PC-3 (cell line): ENCODE measurements around the gene GUCY1B1. TPM values are rescaled to one million over a fixed set of nuclear protein-coding genes. Genes with fewer than 3 reads are reported as not detected.

Source experiments
- ATAC-seq: fragments of 200-7000 bp; cut with Tn5 transposase; 2 replicates; pipeline ENCODE4 v1.9.1; 2020; ENCODE audit warnings: mild to moderate bottlenecking, moderate library complexity
- BruUV-seq: library from RNA; stranded (reverse); fragments of 400-500 nt; replicated peaks from 2 replicates; lab custom pipeline; 2021; lab: Mats Ljungman, UMichigan
- CTCF ChIA-PET: fragments of 300-600 bp; sonication (Branson Sonifier 250); formaldehyde crosslinking; loops from one replicate; lab custom pipeline; 2022; ENCODE audit warnings: antibody characterized with exemption; lab: Charles Lee
- POLR2A ChIA-PET: fragments of 300-600 bp; sonication (Branson Sonifier 250); formaldehyde crosslinking; loops from one replicate; lab custom pipeline; 2022; ENCODE audit warnings: antibody characterized with exemption; ENCODE audit not compliant: unreplicated experiment; lab: Charles Lee
- DNase-seq: peaks from one replicate; pipeline ENCODE4 v3.0.0-alpha.2; 2015
- H2AFZ ChIP-seq: fragments of 300-600 bp; sonication (generic); 2 replicates; pipeline ENCODE4 v1.6.0; 2016; ENCODE audit warnings: antibody characterized with exemption, low read length
- H3F3A ChIP-seq: fragments of 300-600 bp; sonication (generic); one replicate; pipeline ENCODE4 v1.6.0; 2017; ENCODE audit warnings: antibody characterized with exemption, low read length, control low read depth, mild to moderate bottlenecking; ENCODE audit not compliant: unreplicated experiment
- H3K27ac ChIP-seq: fragments of 300-600 bp; sonication (generic); 2 replicates; pipeline ENCODE4 v1.5.1; 2016; ENCODE audit warnings: mild to moderate bottlenecking, low read length
- H3K27me3 ChIP-seq: fragments of 300-600 bp; sonication (generic); 2 replicates; pipeline ENCODE4 v1.6.1; 2016; ENCODE audit warnings: low read length, mixed read lengths
- H3K36me3 ChIP-seq: fragments of 300-600 bp; sonication (generic); 2 replicates; pipeline ENCODE4 v1.6.1; 2016; ENCODE audit warnings: low read depth, mixed run types, low read length, mixed read lengths
- H3K4me1 ChIP-seq: fragments of 300-600 bp; sonication (generic); 2 replicates; pipeline ENCODE4 v1.5.1; 2016; ENCODE audit warnings: low read length; ENCODE audit not compliant: insufficient read depth
- H3K4me2 ChIP-seq: fragments of 300-600 bp; sonication (generic); 2 replicates; pipeline ENCODE4 v1.6.0; 2016; ENCODE audit warnings: low read length
- H3K4me3 ChIP-seq: fragments of 300-600 bp; sonication (generic); 2 replicates; pipeline ENCODE4 v1.5.1; 2016; ENCODE audit warnings: mild to moderate bottlenecking, low read length, mixed read lengths
- H3K79me2 ChIP-seq: fragments of 300-600 bp; sonication (generic); 2 replicates; pipeline ENCODE4 v1.6.1; 2017; ENCODE audit warnings: low read length, mixed read lengths
- H3K9ac ChIP-seq: fragments of 300-600 bp; sonication (generic); 2 replicates; pipeline ENCODE4 v1.6.0; 2016; ENCODE audit warnings: mild to moderate bottlenecking, low read length
- H3K9me2 ChIP-seq: fragments of 300-600 bp; sonication (generic); replicated peaks from 2 replicates; pipeline ENCODE4 v1.6.1; 2016; ENCODE audit warnings: mixed run types, low read length, mixed read lengths
- H3K9me3 ChIP-seq: fragments of 300-600 bp; sonication (generic); 2 replicates; pipeline ENCODE4 v1.6.1; 2016; ENCODE audit warnings: low read length, mixed read lengths
- H4K20me1 ChIP-seq: fragments of 300-600 bp; sonication (generic); 2 replicates; pipeline ENCODE4 v1.6.1; 2016; ENCODE audit warnings: low read length, mixed read lengths
- EZH2 ChIP-seq: fragments of 300-600 bp; sonication (generic); IDR thresholded peaks from one replicate; pipeline ENCODE4 v1.6.1; 2017; ENCODE audit warnings: antibody characterized with exemption, mild to moderate bottlenecking, low read length; ENCODE audit not compliant: unreplicated experiment
- EZH2phosphoT487 ChIP-seq: fragments of 300-600 bp; sonication (generic); IDR thresholded peaks from 2 replicates; pipeline ENCODE4 v1.6.1; 2018; ENCODE audit warnings: mild to moderate bottlenecking, antibody characterized with exemption, low read length, borderline replicate concordance
- intact Hi-C: fragments of 100-400 bp; cut with micrococcal nuclease; formaldehyde crosslinking; loops from 2 replicates; pipeline ENCODE4 v1.9.0; 2023
- total RNA-seq: library from RNA; depleted of rRNA; stranded (reverse); fragments of >200 nt; gene quantifications from 2 replicates; pipeline ENCODE4 v1.2.3, GENCODE V29; 2014
- TF ChIP-seq, protein P1 (sequence below): fragments of 300-600 bp; sonication (generic); conservative IDR thresholded peaks from 2 replicates; pipeline ENCODE4 v1.5.1; 2017; ENCODE audit warnings: antibody characterized with exemption, low read depth, mild to moderate bottlenecking, low read length

Gene GUCY1B1
- total RNA-seq, 1 experiment from 2014 or later, result 4.4 TPM

DNA sequence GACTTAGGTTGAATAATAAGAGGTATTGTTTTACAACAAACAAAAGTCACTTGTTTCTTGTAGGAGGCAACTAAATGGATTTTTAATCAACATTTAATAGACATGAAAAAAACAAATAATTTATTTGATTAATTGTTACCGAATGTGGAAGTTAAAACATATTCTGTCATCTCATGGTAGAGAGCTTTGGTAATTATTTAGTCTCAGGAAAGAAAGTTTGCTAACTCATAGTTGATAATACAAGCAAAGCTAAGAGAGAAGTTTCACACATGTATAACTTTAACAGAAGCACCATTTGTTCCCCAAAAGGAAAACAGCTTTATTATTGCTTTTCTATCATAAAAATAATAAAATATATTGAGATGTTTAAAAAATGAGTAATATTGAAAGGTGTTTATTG lies 47.3 kb upstream of the GUCY1B1 start:
- Histone ChIP-seq H3K9me3 (no peaks in the 10 kb centered on the region), H3K4me2 (no peak overlapping the region), H3K36me3 (no peaks in the 10 kb centered on the region), H3K27me3 (no peaks in the 10 kb centered on the region), H4K20me1 (no peaks in the 10 kb centered on the region), H3F3A (no peaks in the 10 kb centered on the region), H3K27ac (no peak overlapping the region), H3K9ac (no peak overlapping the region), H3K79me2 (no peaks in the 10 kb centered on the region), H3K4me1 (no peaks in the 10 kb centered on the region), H3K4me3 (no peak overlapping the region), H2AFZ (no peak overlapping the region), H3K9me2 (no peaks in the 10 kb centered on the region)
- DNase-seq (no peak), ATAC-seq (no peak)
- POLR2A ChIA-PET, result no interaction called here
- no TSS peak for BruUV-seq
- TF ChIP-seq, protein P1, sequence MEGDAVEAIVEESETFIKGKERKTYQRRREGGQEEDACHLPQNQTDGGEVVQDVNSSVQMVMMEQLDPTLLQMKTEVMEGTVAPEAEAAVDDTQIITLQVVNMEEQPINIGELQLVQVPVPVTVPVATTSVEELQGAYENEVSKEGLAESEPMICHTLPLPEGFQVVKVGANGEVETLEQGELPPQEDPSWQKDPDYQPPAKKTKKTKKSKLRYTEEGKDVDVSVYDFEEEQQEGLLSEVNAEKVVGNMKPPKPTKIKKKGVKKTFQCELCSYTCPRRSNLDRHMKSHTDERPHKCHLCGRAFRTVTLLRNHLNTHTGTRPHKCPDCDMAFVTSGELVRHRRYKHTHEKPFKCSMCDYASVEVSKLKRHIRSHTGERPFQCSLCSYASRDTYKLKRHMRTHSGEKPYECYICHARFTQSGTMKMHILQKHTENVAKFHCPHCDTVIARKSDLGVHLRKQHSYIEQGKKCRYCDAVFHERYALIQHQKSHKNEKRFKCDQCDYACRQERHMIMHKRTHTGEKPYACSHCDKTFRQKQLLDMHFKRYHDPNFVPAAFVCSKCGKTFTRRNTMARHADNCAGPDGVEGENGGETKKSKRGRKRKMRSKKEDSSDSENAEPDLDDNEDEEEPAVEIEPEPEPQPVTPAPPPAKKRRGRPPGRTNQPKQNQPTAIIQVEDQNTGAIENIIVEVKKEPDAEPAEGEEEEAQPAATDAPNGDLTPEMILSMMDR, result no peak
- TF ChIP-seq EZH2phosphoT487, result no peak
- no peak for TF ChIP-seq EZH2
- intact Hi-C loops, result no loop called here
- CTCF ChIA-PET, result no interaction called here

DNA sequence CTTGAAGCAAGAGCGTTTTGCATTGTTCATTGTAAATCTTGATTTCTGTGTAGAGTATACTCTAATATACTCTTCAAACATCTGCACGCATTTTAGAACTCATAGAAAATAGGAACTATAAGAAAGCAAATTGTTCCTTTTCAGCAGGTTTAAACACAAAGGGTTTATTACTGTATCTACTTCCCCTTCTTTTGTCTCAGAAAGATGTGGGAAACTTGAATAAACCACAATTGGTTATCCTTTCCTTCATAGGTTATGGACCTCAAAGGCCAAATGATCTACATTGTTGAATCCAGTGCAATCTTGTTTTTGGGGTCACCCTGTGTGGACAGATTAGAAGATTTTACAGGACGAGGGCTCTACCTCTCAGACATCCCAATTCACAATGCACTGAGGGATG lies 46.0 kb upstream of the GUCY1B1 start:
- H3K9me3 ChIP-seq, result no peaks in the 10 kb centered on the region
- no peak for DNase-seq
- intact Hi-C loops, result no loop called here
- H3K4me2 ChIP-seq, result no peak overlapping the region
- H3K36me3 ChIP-seq, result no peaks in the 10 kb centered on the region
- POLR2A ChIA-PET, result no interaction called here
- H3K9ac ChIP-seq, result no peak overlapping the region
- H3K9me2 ChIP-seq, result no peaks in the 10 kb centered on the region
- H3K79me2 ChIP-seq, result no peaks in the 10 kb centered on the region
- no peak for ATAC-seq
- H3K4me1 ChIP-seq, result no peaks in the 10 kb centered on the region
- BruUV-seq, result no TSS peak
- no peaks in the 10 kb centered on the region for H4K20me1 ChIP-seq
- no peak overlapping the region for H3K4me3 ChIP-seq
- no peaks in the 10 kb centered on the region for H3F3A ChIP-seq
- no peak overlapping the region for H2AFZ ChIP-seq
- no peak for TF ChIP-seq EZH2
- TF ChIP-seq, protein P1, result no peak
- no peak for TF ChIP-seq EZH2phosphoT487
- no peaks in the 10 kb centered on the region for H3K27me3 ChIP-seq
- H3K27ac ChIP-seq, result no peak overlapping the region
- CTCF ChIA-PET, result no interaction called here

DNA sequence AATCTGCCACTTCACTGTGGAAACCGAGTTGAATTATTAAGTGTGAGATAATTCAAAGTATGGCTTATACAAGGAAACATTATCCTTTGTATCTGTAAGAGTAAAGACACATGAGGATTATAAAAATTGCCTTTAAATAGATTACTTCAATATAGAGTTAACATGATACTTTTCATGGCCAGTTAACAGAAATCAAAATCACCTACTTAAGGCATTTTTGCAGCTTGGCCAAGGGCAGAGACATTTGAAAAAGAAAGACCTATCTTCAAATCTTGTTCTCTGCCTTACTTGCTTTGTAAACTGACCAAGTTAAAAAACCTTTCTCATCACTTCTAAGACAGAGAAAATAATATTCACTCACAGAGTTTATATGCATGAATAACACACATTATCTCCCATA lies 44.9 kb upstream of the GUCY1B1 start:
- H3K79me2 ChIP-seq, result no peaks in the 10 kb centered on the region
- ChIA-PET POLR2A (no interaction called here), CTCF (no interaction called here)

More for the DNA sequence above, 44.9 kb upstream of the GUCY1B1 start:
- Histone ChIP-seq H3K9me2 (no peaks in the 10 kb centered on the region), H3K36me3 (no peaks in the 10 kb centered on the region), H3F3A (no peaks in the 10 kb centered on the region), H3K27me3 (no peaks in the 10 kb centered on the region), H4K20me1 (no peaks in the 10 kb centered on the region), H3K4me2 (no peak overlapping the region), H3K27ac (no peak overlapping the region), H3K4me1 (no peaks in the 10 kb centered on the region), H2AFZ (no peak overlapping the region), H3K9ac (no peak overlapping the region), H3K9me3 (no peaks in the 10 kb centered on the region), H3K4me3 (no peak overlapping the region)
- no peak for DNase-seq
- intact Hi-C loops, result no loop called here
- no TSS peak for BruUV-seq
- TF ChIP-seq EZH2 (no peak), EZH2phosphoT487 (no peak)
- TF ChIP-seq, protein P1, result no peak
- ATAC-seq, result no peak
